Activated naive CD4-positive, alpha-beta T cell (primary cell): ENCODE results near the gene POPDC2.
"Not testable (repeated sequence)": the region's sequence is repeated elsewhere in the genome, so short reads cannot be mapped to it uniquely, and the experiment has no call there.

Experiments used
- DNase-seq, 4 experiments: peaks; one replicate each; lab custom pipeline; 2025; lab: John Stamatoyannopoulos, UW

Gene POPDC2

DNA sequence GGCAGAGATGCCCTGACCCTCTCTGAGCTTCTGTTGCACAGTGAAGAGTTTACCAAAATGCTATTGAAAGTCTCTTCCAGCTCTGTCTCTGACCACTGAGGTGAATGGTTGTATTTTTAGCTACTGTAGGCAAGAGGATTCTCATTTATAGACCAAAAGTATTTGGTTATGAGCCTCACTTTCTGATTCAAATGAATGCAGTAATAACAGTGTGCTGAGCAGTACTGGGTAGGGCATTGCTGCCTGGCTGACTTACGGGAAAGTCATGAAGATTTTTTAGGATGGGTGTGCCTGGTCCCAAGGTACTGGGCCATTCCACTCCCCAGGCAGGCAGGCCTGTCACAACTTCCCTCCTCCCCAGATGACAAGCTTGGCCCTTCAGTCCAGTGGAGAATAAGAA lies 47.2 kb downstream of the POPDC2 start:
- no peak for DNase-seq

DNA sequence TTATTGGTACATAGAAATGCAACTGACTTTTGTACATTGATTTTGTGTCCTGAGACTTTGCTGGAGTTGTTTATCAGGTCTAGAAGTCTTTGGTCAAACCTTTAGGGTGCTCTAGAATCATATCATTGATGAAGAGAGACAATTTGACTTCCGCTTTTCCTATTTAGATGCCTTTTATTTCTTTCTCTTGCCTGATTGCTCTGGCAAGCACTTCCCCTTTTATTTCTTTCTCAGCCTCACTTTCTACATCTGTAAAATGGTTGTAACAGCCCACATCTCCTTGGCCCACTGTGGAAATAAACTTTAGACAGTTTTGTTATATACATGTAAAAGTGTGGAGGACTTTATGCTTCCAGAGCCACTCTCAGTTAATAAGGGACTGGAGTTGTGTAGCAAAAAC lies 48.7 kb downstream of the POPDC2 start:
- no peak for DNase-seq

DNA sequence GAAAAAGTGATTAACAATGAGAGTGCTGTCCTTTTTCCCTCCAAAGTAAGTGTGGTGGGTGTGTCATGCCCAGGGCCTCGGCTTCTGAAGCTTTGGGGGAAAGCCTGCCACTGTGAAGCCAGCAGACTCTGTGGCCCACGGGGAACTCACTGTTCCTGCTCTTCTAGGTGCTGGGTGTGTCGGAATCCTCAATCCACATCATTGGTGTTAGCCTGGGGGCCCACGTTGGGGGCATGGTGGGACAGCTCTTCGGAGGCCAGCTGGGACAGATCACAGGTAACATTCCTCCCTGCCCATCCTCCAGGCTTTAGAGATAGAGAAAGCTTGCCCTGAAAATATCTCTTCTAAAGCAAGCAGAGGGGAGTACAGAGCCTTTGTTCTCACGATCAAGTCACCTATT lies 51.1 kb downstream of the POPDC2 start:
- no peak for DNase-seq

- DNase-seq, result no peak
Observed at GRCh38 chr3:119608405-119609000, 51.9 kb downstream of the POPDC2 start.

GRCh38 chr3:119604878-119605277 lies 55.5 kb downstream of the POPDC2 start:
- DNase-seq, result no peak

GRCh38 chr3:119602676-119603075 lies 57.7 kb downstream of the POPDC2 start:
- DNase-seq, result no peak

GRCh38 chr3:119601154-119601553 lies 59.2 kb downstream of the POPDC2 start:
- DNase-seq, result no peak

GRCh38 chr3:119600732-119601131 lies 59.7 kb downstream of the POPDC2 start:
- no peak for DNase-seq

GRCh38 chr3:119599558-119600174 lies 60.7 kb downstream of the POPDC2 start:
- DNase-seq, result no peak

GRCh38 chr3:119598410-119599098 lies 61.8 kb downstream of the POPDC2 start:
- no peak for DNase-seq

DNA sequence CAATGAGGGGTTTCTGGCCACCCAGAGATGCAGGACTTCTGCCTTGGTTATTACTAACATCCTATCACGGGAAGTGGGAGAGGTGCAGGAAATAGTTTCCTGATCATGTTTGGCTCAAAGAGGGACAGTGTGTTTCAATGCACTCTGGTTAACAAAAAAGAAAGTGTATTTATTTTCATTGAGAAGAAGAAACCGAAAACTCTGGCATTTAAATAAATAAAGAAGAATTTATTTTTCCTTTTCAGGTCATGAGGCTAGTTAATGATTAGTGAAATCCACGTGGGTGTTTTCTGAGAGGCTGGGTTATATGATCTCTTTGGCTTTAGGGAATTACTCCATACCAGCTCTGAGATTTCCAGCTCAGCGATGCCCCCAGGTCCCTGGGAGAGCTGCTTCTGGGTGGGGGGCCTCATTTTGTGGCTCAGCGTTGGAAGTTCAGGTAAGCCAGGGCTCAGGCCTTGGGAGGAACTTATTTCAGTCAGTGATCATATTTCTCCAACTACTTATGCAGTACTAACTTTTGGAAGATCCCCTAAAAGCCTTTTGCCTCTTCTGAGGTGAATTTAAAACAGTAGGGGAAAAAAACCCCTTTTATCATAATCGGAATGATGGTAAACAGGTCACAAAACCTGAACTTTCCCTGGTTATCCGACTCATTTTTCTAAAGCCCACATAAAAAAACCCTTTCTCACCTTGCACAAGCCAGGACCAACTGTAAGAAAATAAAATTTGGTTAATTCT lies 62.7 kb downstream of the POPDC2 start, which contains the start of gene PLA1A:
PLA1A (plus strand) TSS at position 338 of the 741 bp plus-strand sequence; CDS start at position 367, 29 bp downstream.
- DNase-seq, result no peak

- no peak for DNase-seq
Observed at GRCh38 chr3:119596398-119596797, 64.0 kb downstream of the POPDC2 start.

DNA sequence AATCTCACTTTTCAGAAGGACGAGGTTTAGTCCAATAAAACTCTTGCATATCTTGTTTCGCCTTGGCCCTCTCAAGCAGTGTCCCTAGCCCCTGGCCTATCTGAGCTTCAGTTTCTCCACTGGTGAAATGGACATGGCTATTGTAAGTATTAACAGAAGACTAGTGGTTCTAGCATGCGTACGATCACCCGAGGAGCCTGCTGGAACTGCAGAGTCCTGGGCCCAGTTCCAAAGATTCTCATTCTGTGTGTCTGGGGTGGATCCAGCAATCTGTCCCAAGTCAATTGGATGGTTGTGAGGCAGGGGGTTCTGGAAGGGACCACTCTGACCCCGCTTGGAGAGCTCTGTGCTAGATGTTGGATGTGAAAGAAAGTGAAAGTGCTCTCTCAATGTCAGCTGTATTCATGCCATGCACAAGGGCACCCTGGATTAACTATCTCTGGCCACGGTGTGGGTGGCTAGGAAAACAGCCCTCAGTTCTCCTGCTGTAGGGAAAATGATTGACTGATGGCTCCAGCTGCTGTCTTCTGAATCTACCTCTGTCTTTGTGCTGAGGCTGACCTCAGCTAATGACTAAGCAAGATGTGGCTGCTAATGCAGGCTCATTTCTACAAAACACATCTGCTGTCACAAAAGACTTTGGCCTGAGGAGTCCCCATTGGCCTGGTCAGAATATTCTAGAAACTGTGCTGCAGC lies 64.6 kb downstream of the POPDC2 start:
- no peak for DNase-seq

GRCh38 chr3:119594929-119595328 lies 65.5 kb downstream of the POPDC2 start:
- DNase-seq, result not testable (repeated sequence)

DNA sequence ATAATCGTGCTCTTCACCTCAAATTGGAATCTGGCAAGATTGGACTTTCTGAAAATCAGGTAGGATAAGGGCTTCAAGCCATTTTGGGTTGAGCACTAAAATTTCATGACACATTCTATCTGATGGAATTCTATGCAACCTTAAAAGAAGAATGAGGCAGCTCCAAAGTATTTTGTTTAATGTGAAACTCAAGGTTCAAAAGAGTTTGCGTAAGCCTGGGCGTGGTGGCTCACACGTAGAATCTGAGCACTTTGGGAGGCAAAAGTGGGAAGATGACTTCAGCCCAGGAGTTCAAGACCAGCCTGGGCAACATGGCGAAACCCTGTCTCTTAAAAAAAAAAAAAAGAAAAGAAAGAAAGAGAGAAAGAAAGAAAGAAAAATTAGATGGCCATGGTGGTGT lies 66.3 kb downstream of the POPDC2 start:
- DNase-seq, result no peak

- DNase-seq, result no peak
Observed at GRCh38 chr3:119592861-119593260, 67.5 kb downstream of the POPDC2 start.
